ENCODE measurements around the gene ATP5PB.

Gene ATP5PB

DNA sequence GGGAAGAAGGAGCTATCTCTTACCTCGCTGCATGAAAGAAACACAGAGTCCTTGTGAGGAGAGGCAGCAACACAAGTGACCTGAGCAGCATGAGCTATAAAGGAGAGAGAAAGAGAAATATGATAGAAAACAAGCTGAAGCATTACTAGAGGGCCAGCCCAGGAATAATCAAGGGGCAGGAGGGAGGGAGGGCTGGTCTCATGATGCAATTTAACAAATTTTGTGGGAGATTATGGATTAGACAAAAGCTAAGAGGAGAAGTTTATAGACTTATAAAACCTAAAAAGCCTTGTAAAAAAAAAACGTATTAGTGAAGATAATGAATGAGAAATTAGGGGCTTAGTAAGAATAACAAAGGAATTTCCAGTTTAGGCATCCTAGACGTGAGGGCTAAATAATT lies 5.2 kb upstream of the ATP5PB start:
- Histone ChIP-seq H2AFZ (ENCODE audit: low read length) (no peak overlapping the region), H3K9ac (ENCODE audit: low read length) (no peak overlapping the region), H3K27me3 (ENCODE audit: insufficient read depth, low read length) (no peaks in the 10 kb centered on the region), H3F3A (ENCODE audit: insufficient read depth, low read length) (no peaks in the 10 kb centered on the region), H4K20me1 (ENCODE audit: insufficient read depth, low read length) (no peaks in the 10 kb centered on the region), H3K4me3 (ENCODE audit: low read depth, low read length, poor library complexity, severe bottlenecking) (no peak overlapping the region), H3K9me3 (ENCODE audit: low read length) (no peaks in the 10 kb centered on the region), H3K79me2 (ENCODE audit: insufficient read depth, low read length) (peaks cover 22% of the 10 kb centered on the region), H3K36me3 (ENCODE audit: insufficient read depth, low read length) (peaks cover 85% of the 10 kb centered on the region), H3K27ac (ENCODE audit: low read depth, low read length, poor library complexity, severe bottlenecking) (no peak overlapping the region), H3K4me2 (ENCODE audit: low read length) (no peak overlapping the region), H3K9me2 (ENCODE audit: low read depth, low read length) (no peaks in the 10 kb centered on the region), H3K4me1 (ENCODE audit: insufficient read depth, low read length, severe bottlenecking) (peaks cover 23% of the 10 kb centered on the region)
- TF ChIP-seq CTCF (IDR thresholded peaks at IDR 0.05; ENCODE audit: low read length) (no peak), EZH2 (IDR thresholded peaks at IDR 0.05; ENCODE audit: borderline replicate concordance, low read length) (no peak)

DNA sequence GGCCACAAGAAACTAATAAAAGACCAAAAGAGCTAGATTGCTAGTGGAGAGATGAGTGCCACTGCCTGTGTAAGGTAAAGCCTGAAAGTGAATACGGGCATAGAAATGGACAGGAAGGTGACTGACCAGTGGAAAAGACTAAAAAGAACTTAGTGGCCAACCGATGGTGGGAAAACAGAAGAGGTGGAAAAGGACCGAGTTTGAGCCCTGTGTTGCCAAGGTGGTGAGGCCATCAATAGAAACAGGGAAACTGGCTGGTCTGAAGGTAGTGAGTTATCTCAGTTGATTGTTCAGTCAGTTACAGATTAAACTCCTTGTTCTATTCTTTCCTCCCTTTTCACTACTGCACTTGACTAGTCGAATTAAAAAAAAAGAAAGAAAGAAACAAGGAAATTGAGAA lies 2.7 kb upstream of the ATP5PB start:
- peak overlapping the region; percentile 92; the same call in 1 of the 2 replicates for H3K4me2 ChIP-seq (ENCODE audit: low read length)
- H4K20me1 ChIP-seq (ENCODE audit: insufficient read depth, low read length): no peaks in the 10 kb centered on the region
- TF ChIP-seq EZH2 (IDR thresholded peaks at IDR 0.05; ENCODE audit: borderline replicate concordance, low read length) (no peak), CTCF (IDR thresholded peaks at IDR 0.05; ENCODE audit: low read length) (no peak)
- H3K27ac ChIP-seq (ENCODE audit: low read depth, low read length, poor library complexity, severe bottlenecking): no peak overlapping the region
- no peak overlapping the region for H2AFZ ChIP-seq (ENCODE audit: low read length)
- H3K36me3 ChIP-seq (ENCODE audit: insufficient read depth, low read length): peaks cover 73% of the 10 kb centered on the region
- H3K9ac ChIP-seq (ENCODE audit: low read length): no peak overlapping the region; the same call in 1 of the 2 replicates
- peaks cover 40% of the 10 kb centered on the region for H3K4me1 ChIP-seq (ENCODE audit: insufficient read depth, low read length, severe bottlenecking)
- H3K9me2 ChIP-seq (ENCODE audit: low read depth, low read length): no peaks in the 10 kb centered on the region
- H3K9me3 ChIP-seq (ENCODE audit: low read length): no peaks in the 10 kb centered on the region
- no peaks in the 10 kb centered on the region for H3K27me3 ChIP-seq (ENCODE audit: insufficient read depth, low read length)
- H3F3A ChIP-seq (ENCODE audit: insufficient read depth, low read length): no peaks in the 10 kb centered on the region
- peaks cover 45% of the 10 kb centered on the region for H3K79me2 ChIP-seq (ENCODE audit: insufficient read depth, low read length)
- H3K4me3 ChIP-seq (ENCODE audit: low read depth, low read length, poor library complexity, severe bottlenecking): no peak overlapping the region

DNA sequence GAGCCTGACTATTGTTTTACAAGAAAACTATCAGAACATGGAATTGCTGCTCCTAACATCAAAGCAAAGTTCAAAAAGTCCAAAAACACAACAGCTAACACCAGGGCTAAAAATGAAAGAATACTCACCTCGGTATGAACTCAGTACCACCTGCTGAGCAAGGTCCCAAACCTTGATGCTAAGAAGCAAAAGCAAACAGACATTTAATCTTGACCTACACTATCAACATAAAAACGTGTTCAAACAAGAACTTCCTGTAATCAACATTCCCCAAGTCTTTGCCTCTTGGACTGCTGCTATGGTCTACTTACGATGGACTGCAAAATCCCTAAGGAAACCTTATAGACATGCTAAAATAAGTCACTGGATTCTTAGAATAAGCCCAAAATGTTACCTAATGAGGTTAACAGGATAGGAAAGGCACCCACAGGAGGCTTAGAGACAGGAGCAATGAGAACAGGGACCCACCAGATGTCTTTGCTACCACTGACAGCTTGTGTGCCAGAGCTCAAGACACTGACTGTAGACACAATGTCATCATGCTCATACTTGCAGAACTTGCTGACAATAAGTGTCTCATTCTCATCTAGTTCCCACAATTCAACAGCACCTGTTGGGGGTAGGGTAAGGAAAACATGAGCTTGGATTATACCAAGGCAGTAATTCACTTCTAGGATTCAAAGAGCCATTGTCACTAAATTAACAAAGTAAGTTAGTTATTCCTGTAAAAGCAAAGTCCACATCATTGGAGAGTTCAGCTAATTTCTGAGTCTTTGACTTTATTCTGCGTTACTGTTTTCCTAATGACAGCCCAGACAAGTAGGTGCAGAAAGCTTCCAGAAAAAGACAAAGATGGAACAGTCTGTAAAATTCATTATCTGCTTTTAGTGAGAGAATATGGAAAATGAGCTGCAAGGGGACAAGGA lies 2.0 kb upstream of the ATP5PB start:
- Histone ChIP-seq H2AFZ (ENCODE audit: low read length) (no peak overlapping the region), H3K79me2 (ENCODE audit: insufficient read depth, low read length) (peaks cover 46% of the 10 kb centered on the region), H3K4me1 (ENCODE audit: insufficient read depth, low read length, severe bottlenecking) (peaks cover 42% of the 10 kb centered on the region), H3K36me3 (ENCODE audit: insufficient read depth, low read length) (peaks cover 68% of the 10 kb centered on the region), H3K9me2 (ENCODE audit: low read depth, low read length) (no peaks in the 10 kb centered on the region), H3K27me3 (ENCODE audit: insufficient read depth, low read length) (no peaks in the 10 kb centered on the region), H3K9me3 (ENCODE audit: low read length) (no peaks in the 10 kb centered on the region), H3K4me3 (ENCODE audit: low read depth, low read length, poor library complexity, severe bottlenecking) (peak overlapping the region; percentile 99), H3F3A (ENCODE audit: insufficient read depth, low read length) (no peaks in the 10 kb centered on the region), H3K9ac (ENCODE audit: low read length) (peak overlapping the region; percentile 99), H4K20me1 (ENCODE audit: insufficient read depth, low read length) (no peaks in the 10 kb centered on the region), H3K27ac (ENCODE audit: low read depth, low read length, poor library complexity, severe bottlenecking) (peak overlapping the region; percentile 29), H3K4me2 (ENCODE audit: low read length) (peak overlapping the region; percentile 92)
- TF ChIP-seq EZH2 (IDR thresholded peaks at IDR 0.05; ENCODE audit: borderline replicate concordance, low read length): no peak
- no peak for TF ChIP-seq CTCF (IDR thresholded peaks at IDR 0.05; ENCODE audit: low read length)
